NCI-H2029 treated with DMSO at 0.1 percent for 48 hours (cell line): Measurements from ENCODE around the gene TCEA2.

Experiments
- DNase-seq: peaks from one replicate; lab custom pipeline; 2025; lab: John Stamatoyannopoulos, UW

TCEA2 gene

GRCh38 chr20:64062596-64063388, at the start of gene TCEA2:
Gene TCEA2, plus strand, starts transcription at chr20:64063198. Its CDS starts 115 bp downstream, at chr20:64063313.
- peak; percentile 15 for DNase-seq

DNA sequence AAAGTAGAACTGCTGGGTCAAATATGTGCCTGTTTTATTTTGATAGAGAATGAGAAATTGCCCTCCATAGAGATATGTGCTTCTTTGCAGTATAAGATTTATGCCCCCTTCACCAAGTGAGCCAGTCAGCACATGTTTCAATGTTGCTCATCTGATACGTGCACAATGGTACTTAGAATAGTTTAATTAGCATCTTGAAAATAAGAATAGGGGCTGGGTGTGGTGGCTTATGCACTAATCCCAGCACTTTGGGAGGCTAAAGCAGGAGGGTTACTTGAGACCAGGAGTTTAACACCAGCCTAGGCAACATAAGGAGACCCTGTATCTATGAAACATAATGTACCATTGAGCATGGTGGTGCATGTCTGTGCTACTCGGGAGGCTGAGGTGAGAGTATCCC, 47.4 kb upstream of the TCEA2 start:
- DNase-seq: no peak

DNA sequence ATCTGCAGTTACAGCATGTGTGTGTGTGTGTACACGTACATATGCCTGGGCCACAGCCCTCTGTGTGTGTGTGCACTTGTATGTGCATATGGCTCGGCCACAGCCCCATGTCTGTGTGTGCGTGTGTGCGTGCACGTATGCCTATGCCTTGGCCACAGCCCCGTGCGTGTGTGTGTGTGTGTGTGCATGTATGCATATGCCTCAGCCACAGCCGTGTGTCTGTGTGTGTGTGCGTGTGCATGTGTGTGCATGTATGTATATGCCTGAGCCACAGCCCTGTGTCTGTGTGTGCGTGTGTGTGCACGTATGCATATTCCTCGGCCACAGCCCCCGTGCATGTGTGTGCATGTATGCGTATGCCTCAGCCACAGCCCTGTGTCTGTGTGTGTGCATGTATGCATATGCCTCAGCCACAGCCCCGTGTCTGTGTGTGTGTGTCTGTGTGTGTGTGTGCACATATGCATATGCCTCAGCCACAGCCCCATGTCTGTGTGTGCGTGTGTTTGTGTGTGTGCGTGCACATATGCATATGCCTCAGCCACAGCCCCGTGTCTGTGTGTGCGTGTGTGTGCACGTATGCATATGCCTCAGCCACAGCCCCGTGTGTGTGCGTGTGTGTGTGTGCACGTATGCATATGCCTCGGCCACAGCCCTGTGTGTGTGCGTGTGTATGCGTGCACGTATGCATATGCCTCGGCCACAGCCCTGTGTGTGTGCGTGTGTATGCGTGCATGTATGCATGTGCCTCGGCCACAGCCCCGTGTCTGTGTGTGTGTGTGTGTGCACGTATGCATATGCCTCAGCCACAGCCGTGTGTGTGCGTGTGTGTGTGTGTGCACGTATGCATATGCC, 41.6 kb upstream of the TCEA2 start:
- DNase-seq: no peak

- DNase-seq: no peak
These were observed 40.2 kb upstream of the TCEA2 start for GRCh38 chr20:64022671-64023360.

DNA sequence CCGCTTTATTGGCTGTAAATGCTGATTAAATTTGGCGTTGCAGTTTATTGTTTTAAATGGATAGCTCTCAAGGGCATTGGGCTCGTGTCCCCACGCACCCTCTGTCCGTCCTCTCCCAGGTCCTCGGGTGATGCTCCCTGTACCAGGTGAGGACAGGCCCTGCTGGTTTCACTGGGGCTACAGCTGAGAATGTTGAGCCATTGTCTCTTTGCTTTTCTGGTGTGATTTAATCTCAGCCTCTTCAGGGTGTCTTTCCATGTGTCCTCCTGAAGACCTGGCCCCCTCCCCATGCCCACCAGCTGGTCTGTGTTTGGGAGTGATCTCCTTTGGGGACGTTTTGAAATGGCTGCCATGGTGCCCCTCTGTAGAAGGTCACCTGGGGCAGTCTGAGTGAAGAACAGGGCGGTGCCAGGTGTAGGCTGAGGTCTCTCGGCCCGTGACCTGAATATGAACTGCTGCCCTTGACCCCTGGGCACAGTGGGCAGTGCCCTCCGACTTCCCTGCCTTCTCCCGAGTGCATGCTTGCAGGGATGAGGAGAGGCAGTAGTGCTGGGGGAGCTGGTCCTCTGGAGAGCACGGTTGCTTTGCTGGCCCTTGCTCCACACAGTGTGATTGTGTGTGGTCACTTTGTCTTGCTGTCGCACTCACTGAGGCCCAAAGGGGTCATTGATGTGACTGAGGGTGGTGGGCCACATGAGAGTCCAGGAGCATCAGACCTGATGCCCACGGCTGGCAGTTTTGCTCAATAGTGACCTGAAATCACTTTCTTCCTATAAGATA, 39.4 kb upstream of the TCEA2 start:
- no peak for DNase-seq

- no peak for DNase-seq
These were observed 38.6 kb upstream of the TCEA2 start for GRCh38 chr20:64024141-64024990.

- no peak for DNase-seq
These were observed 37.7 kb upstream of the TCEA2 start for GRCh38 chr20:64025101-64025825.

- no peak for DNase-seq
These were observed 37.1 kb upstream of the TCEA2 start for GRCh38 chr20:64025826-64026412.

- DNase-seq: no peak
These were observed 34.9 kb upstream of the TCEA2 start for GRCh38 chr20:64027981-64028685.

DNA sequence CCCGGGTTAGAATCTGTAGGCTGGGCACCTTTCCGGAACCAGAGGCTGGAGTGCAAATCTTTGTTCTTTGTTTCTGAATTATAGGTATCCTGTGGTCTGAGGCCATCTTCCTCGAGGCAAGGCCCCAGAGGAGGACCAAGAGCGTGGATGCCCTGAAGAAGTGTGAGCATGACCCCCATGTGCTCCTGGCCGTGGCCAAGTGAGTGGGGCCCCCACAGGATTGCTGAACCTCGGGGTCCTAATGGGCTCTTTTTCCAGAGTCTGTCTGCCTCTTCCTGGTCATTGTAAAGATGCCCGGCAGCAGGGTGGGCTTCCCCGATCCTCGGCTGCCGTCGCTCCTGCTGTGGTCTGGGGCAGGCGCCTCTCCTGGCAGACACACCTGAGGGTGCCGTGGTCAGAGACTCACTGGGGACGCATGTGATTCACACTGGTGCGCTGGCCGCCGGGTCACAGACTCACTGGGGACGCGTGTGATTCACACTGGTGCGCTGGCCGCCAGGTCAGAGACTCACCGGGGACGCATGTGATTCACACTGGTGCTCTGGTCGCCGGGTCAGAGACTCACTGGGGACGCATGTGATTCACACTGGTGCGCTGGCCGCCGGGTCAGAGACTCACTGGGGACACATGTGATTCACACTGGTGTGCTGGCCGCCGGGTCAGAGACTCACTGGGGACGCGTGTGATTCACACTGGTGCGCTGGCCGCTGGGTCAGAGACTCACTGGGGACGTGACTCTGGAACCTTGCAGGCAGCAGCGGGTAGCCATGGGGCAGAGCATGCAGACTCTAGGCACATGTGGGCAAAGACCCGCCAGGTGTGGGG, 33.5 kb upstream of the TCEA2 start:
- no peak for DNase-seq

GRCh38 chr20:64030371-64031134, 32.4 kb upstream of the TCEA2 start:
- no peak for DNase-seq

DNA sequence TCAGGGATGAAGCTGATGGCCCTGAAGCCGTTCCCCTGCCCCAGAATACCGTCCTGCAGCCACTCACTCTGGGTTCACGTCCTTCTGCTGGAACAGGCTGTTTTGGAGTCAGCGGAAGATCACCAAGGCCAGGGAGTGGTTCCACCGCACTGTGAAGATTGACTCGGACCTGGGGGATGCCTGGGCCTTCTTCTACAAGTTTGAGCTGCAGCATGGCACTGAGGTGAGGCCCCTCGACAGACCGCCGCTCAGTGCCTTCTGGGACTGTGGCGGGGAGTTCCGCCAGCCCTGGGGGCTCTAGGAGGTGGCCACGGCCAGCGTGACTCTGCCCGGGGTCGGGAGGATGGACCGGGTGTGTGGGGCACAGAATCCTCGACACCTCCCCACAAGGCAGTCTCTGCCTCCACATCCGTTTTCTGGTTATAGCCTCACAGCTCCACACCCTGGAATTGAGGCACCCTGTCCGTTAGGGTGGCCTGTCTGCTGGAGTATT, 31.1 kb upstream of the TCEA2 start:
- no peak for DNase-seq

DNA sequence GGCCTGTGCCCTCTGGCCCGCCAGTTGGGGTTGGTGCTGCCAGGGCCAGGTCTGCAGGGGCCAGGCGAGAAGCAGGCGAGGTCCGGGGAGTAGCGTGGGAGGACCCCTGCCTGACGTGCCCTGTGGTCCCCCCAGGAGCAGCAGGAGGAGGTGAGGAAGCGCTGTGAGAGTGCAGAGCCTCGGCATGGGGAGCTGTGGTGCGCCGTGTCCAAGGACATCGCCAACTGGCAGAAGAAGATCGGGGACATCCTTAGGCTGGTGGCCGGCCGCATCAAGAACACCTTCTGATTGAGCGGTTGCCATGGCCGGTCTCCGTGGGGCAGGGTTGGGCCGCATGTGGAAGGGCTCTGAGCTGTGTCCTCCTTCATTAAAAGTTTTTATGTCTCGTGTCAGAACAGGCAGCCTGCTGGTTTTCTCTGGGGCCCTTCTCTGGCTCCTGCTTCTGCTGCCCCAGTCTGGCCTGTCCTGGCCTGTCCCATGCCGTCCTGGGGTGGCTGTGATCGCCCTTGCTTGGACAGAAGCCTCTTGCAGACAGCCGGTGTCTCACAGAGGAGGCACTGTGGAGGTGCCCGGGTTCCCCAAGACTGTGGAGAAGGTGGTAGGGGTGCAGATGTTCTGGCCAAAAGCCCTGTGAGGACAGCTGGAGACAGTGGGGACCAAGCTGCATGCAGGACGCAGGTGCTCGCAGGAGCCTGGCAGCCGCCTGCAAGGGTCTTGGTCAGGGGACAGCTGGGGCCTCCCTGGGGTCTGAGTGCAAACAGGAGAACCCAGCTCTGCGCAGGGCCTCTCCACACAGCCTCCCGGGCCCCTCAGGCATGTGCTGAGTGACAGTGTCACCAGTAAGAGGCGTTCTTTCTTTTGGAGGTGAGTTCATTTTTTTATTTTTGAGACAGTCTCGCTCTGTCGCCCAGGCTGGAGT, 30.0 kb upstream of the TCEA2 start:
- no peak for DNase-seq

DNA sequence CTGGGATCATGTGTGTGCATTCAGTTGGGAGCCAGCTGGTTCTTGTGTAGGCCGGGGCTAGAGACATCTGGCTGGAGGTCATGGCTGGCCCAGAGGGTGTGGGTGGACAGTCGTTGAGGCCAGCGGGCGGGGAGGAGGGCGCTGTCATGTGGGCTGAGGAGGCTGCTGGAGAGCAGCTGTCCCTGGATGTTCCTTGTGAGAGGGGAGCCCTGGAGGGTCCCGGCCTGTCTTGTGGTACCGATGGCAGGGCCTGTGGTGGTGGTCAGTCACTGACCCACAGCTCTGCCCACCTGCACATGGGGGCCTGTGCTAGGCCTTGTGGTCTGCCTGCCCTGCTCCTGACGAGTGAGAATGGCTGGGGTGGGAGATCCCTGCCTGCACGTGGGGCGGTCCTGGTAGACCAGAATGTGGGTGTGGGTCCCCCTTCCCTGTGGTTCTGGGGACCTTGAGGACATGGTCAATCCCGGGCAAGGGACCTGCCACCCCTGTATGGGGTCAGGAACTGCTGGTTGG, 29.0 kb upstream of the TCEA2 start:
- no peak for DNase-seq

- no peak for DNase-seq
These were observed 27.7 kb upstream of the TCEA2 start for GRCh38 chr20:64035066-64035932.
